IMR-90 (cell line): ENCODE measurements around the gene PHF20. TPM values are rescaled to one million over a fixed set of nuclear protein-coding genes. Genes with fewer than 3 reads are reported as not detected.
"Not testable (repeated sequence)": the region's sequence is repeated elsewhere in the genome, so short reads cannot be mapped to it uniquely, and the experiment has no call there.

ENCODE experiments used
- ATAC-seq: fragments of 200-7000 bp; cut with Tn5 transposase; 2 replicates; pipeline ENCODE4 v1.9.1; 2020; ENCODE audit warnings: low read depth, mild to moderate bottlenecking, moderate library complexity
- BruUV-seq: library from RNA; stranded (reverse); fragments of 400-500 nt; replicated peaks from 2 replicates; lab custom pipeline; 2021; lab: Mats Ljungman, UMichigan
- CTCF ChIA-PET: fragments of 300-600 bp; formaldehyde crosslinking; extraction: SDS; loops from one replicate; lab custom pipeline; 2021; ENCODE audit warnings: antibody characterized with exemption; lab: Yijun Ruan, JAX
- POLR2A ChIA-PET: fragments of 300-600 bp; sonication (Branson Sonifier 250); formaldehyde crosslinking; loops from one replicate; lab custom pipeline; 2022; ENCODE audit warnings: antibody characterized with exemption; ENCODE audit not compliant: unreplicated experiment; lab: Charles Lee
- DNase-seq: peaks from one replicate; pipeline ENCODE4 v3.0.0; 2013
- H2AFZ ChIP-seq: replicated peaks from 2 replicates; pipeline ENCODE3; 2013; ENCODE audit warnings: low read length, mild to moderate bottlenecking; ENCODE audit not compliant: poor library complexity
- H2AK5ac ChIP-seq: 2 replicates; pipeline ENCODE4 v1.6.1; 2013; ENCODE audit warnings: low read depth, low read length, inconsistent platforms
- H2AK9ac ChIP-seq: replicated peaks from 2 replicates; pipeline ENCODE3; 2013; ENCODE audit warnings: mild to moderate bottlenecking, low read depth, low read length, moderate library complexity; ENCODE audit not compliant: poor library complexity
- H2BK120ac ChIP-seq: 2 replicates; pipeline ENCODE4 v1.6.1; 2013; ENCODE audit warnings: low read depth, low read length, inconsistent platforms
- H2BK15ac ChIP-seq: 3 replicates; pipeline ENCODE4 v1.6.1; 2013; ENCODE audit warnings: low read depth, low read length, inconsistent platforms
- H2BK20ac ChIP-seq: 2 replicates; pipeline ENCODE4 v1.6.1; 2013; ENCODE audit warnings: low read depth, mild to moderate bottlenecking, inconsistent platforms, low read length, moderate library complexity
- H2BK5ac ChIP-seq: 2 replicates; pipeline ENCODE4 v1.6.1; 2013; ENCODE audit warnings: mild to moderate bottlenecking, low read depth, low read length, inconsistent platforms; ENCODE audit not compliant: poor library complexity, severe bottlenecking
- H3K14ac ChIP-seq: replicated peaks from 2 replicates; pipeline ENCODE4 v1.6.1; 2013; ENCODE audit warnings: low read depth, low read length, inconsistent platforms
- H3K18ac ChIP-seq: 2 replicates; pipeline ENCODE4 v1.6.1; 2013; ENCODE audit warnings: low read depth, low read length, control low read depth
- H3K23ac ChIP-seq: 2 replicates; pipeline ENCODE4 v1.6.1; 2013; ENCODE audit warnings: low read depth, low read length, inconsistent platforms
- H3K27ac ChIP-seq: 2 replicates; pipeline ENCODE4 v1.5.1; 2013; ENCODE audit warnings: mild to moderate bottlenecking, control low read depth, low read length; ENCODE audit not compliant: insufficient read depth
- H3K27me3 ChIP-seq: 2 replicates; pipeline ENCODE4 v1.6.1; 2013; ENCODE audit warnings: low read length; ENCODE audit not compliant: control insufficient read depth, insufficient read depth
- H3K36me3 ChIP-seq: 2 replicates; pipeline ENCODE4 v1.6.1; 2013; ENCODE audit warnings: low read length, mixed read lengths; ENCODE audit not compliant: control insufficient read depth, insufficient read depth
- H3K4ac ChIP-seq: 2 replicates; pipeline ENCODE4 v1.6.1; 2013; ENCODE audit warnings: low read depth, low read length, inconsistent platforms
- H3K4me1 ChIP-seq: 2 replicates; pipeline ENCODE4 v1.6.1; 2013; ENCODE audit warnings: low read length, mixed read lengths; ENCODE audit not compliant: control insufficient read depth, insufficient read depth
- H3K4me2 ChIP-seq: 2 replicates; pipeline ENCODE4 v1.6.1; 2013; ENCODE audit warnings: low read depth, mild to moderate bottlenecking, control low read depth, low read length, moderate library complexity
- H3K4me3 ChIP-seq: 2 replicates; pipeline ENCODE4 v1.5.1; 2013; ENCODE audit warnings: low read depth, mild to moderate bottlenecking, control low read depth, low read length, moderate library complexity; ENCODE audit not compliant: insufficient read depth
- H3K56ac ChIP-seq: 2 replicates; pipeline ENCODE4 v1.6.1; 2013; ENCODE audit warnings: low read length, inconsistent platforms; ENCODE audit not compliant: insufficient read depth; ENCODE audit errors: extremely low read depth
- H3K79me1 ChIP-seq, 2 experiments: 2 replicates each; pipeline ENCODE4 v1.6.1; 2013; ENCODE audit warnings: low read length in 2 of 2, inconsistent platforms in 1 of 2, low read depth in 1 of 2
- H3K9ac ChIP-seq: 2 replicates; pipeline ENCODE4 v1.6.1; 2013; ENCODE audit warnings: low read depth, low read length, control low read depth
- H3K9me1 ChIP-seq: 2 replicates; pipeline ENCODE4 v1.6.1; 2013; ENCODE audit warnings: low read length, inconsistent platforms; ENCODE audit not compliant: insufficient read depth
- H3K9me3 ChIP-seq: 2 replicates; pipeline ENCODE4 v1.6.1; 2013; ENCODE audit warnings: low read length; ENCODE audit not compliant: control insufficient read depth, insufficient read depth
- H4K20me1 ChIP-seq: 2 replicates; pipeline ENCODE4 v1.6.1; 2013; ENCODE audit warnings: low read length, inconsistent platforms; ENCODE audit not compliant: insufficient read depth
- H4K5ac ChIP-seq: 2 replicates; pipeline ENCODE4 v1.6.1; 2013; ENCODE audit warnings: mild to moderate bottlenecking, low read depth, low read length, control low read depth
- H4K8ac ChIP-seq, 2 experiments: 2 replicates each; pipeline ENCODE4 v1.6.1; 2013; ENCODE audit warnings: low read depth in 2 of 2, low read length in 2 of 2, control low read depth in 1 of 2, inconsistent platforms in 1 of 2
- H4K91ac ChIP-seq: 2 replicates; pipeline ENCODE4 v1.6.1; 2013; ENCODE audit warnings: low read depth, low read length, inconsistent platforms; ENCODE audit not compliant: insufficient read depth
- WGBS, 2 experiments: methylation state at CpG; one replicate each; pipeline versions ENCODE4 v1.1.5 to v1.1.7; 2013; ENCODE audit warnings: missing lambda C conversion rate in 2 of 2; ENCODE audit not compliant: insufficient read length in 1 of 2; ENCODE audit errors: extremely low coverage in 2 of 2; 5-methylcytosine and 5-hydroxymethylcytosine counted together
- dilution Hi-C: fragments of 300-500 bp; cut with HindIII; formaldehyde crosslinking; loops from one replicate; pipeline ENCODE4 v1.14.3; 2018; ENCODE audit warnings: low sequenced_read_pairs; ENCODE audit not compliant: unreplicated experiment
- in situ Hi-C: fragments of 300-500 bp; cut with MboI; formaldehyde crosslinking; loops from 3 replicates; pipeline ENCODE4 v1.14.3; 2019; ENCODE audit warnings: low sequenced_read_pairs, inconsistent platforms, mixed read lengths
- intact Hi-C: fragments of 100-400 bp; cut with micrococcal nuclease; formaldehyde crosslinking; loops from 2 replicates; pipeline ENCODE4 v1.10.0; 2022
- microRNA-seq, 2 experiments: library from miRNA; stranded (forward) in 1 of 2; unstranded in 1 of 2; fragments of 10-50 nt in 1 of 2; fragments of <30 nt in 1 of 2; gene quantifications in 1 of 2; microRNA quantifications in 1 of 2; one replicate each; pipeline versions ENCODE3 to v1.1.0; 2013 to 2020; ENCODE audit not compliant: insufficient read depth in 1 of 2, insufficient read length in 1 of 2, unreplicated experiment in 1 of 2
- polyA plus RNA-seq, 3 experiments: library from polyadenylated mRNA; depleted of rRNA; stranded (reverse); fragments of >200 nt; gene quantifications; 2 replicates each; pipeline ENCODE4 v1.2.3, GENCODE V29; 2012; ENCODE audit warnings: low replicate concordance in 1 of 3
- small RNA-seq, 5 experiments: library from RNA; depleted of rRNA; stranded (forward); fragments of <200 nt; gene quantifications; one replicate each; pipeline ENCODE3, GENCODE V24; 2012
- total RNA-seq: library from RNA; depleted of rRNA; stranded (reverse); fragments of >200 nt; gene quantifications from 2 replicates; pipeline ENCODE4 v1.2.3, GENCODE V29; 2012; rRNA removed

Gene PHF20
- total and polyA plus RNA-seq, 2 of the 4 experiments (the other 2 are of a cell fraction): 22.0 to 22.5 TPM

DNA sequence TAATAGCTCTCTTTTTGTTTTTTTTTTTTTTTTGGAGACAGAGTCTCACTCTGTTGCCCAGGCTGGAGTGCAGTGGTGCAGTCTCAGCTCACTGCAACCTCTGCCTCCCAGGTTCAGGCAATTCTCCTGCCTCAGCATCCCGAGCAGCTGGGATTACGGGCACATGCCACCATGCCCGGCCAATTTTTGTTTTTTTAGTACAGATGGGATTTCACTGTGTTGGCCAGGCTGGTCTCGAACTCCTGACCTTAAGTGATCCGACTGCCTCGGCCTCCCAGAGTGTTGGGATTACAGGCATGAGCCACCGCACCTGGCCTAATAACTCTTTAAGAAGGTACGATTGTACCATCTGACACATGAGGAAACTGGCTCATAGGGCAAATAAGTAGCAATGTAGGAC, 224.7 kb downstream of the PHF20 start:
- H3K4me3 ChIP-seq, H3K27me3 ChIP-seq, H3K14ac ChIP-seq, H4K91ac ChIP-seq, H3K56ac ChIP-seq, H2AK5ac ChIP-seq, H2AK9ac ChIP-seq, H3K4ac ChIP-seq, H3K9me3 ChIP-seq, H2BK5ac ChIP-seq, H2AFZ ChIP-seq, H3K18ac ChIP-seq, BruUV-seq, POLR2A ChIA-PET, H3K4me1 ChIP-seq, H4K5ac ChIP-seq, H3K79me1 ChIP-seq, H3K27ac ChIP-seq, H3K9ac ChIP-seq, DNase-seq, dilution Hi-C loops, H2BK20ac ChIP-seq, H4K8ac ChIP-seq, H3K36me3 ChIP-seq, H3K23ac ChIP-seq, H3K9me1 ChIP-seq, H3K4me2 ChIP-seq, H2BK15ac ChIP-seq, H4K20me1 ChIP-seq, H2BK120ac ChIP-seq, ATAC-seq: not testable (repeated sequence)
- in situ Hi-C loops (loop anchor here (5.0 to 25.0 kb wide), 2 partner anchors 141 to 441 kb away; no protein-coding TSS in a partner anchor), intact Hi-C loops (loop anchor here (5.0 kb wide), 1 partner anchor 441 kb away; no protein-coding TSS in a partner anchor)
- WGBS, 2 experiments: 86% methylated on average over 5 of the region's 8 CpGs; no CpG with 5 or more reads in 1 of the 2 experiments
- CTCF ChIA-PET: interaction anchor here (7.4 kb wide), 1 partner anchor 142 kb away, joined by 90 read pairs; no protein-coding TSS in a partner anchor

Small RNAs within 50 kb of the gene (microRNA-seq; reads per million reads assigned to microRNA genes)
- gene COX7BP2 (ENCODE audit: insufficient read depth, insufficient read length) (not detected), gene HIGD1AP16 (ENCODE audit: insufficient read depth, insufficient read length) (not detected), gene RF00019 (ENCODE audit: insufficient read depth, insufficient read length) (not detected), gene RF00026 (ENCODE audit: insufficient read depth, insufficient read length) (not detected), gene RNU4-40P (ENCODE audit: insufficient read depth, insufficient read length) (not detected), gene RNU6-937P (ENCODE audit: insufficient read depth, insufficient read length) (not detected)

Small RNAs within 50 kb of the gene (small RNA-seq; reads per million reads assigned to genes)
- 0 reads per million in 5 experiments for gene COX7BP2
- gene HIGD1AP16: 0 reads per million in 5 experiments
- gene RF00019: 0 reads per million in 5 experiments
- 0 reads per million in 5 experiments for gene RF00026
- 0 to 0.15 (median 0) reads per million in 5 experiments for gene RNU4-40P
- 0 to 7.2 (median 0.04) reads per million in 5 experiments for gene RNU6-937P

Other genes starting within 250 kb of the PHF20 start
- not detected in 2 replicates for gene C20orf173, start 242.4 kb upstream of the PHF20 start, total RNA-seq
- gene C20orf173, start 242.4 kb upstream of the PHF20 start, polyA plus RNA-seq (2012; rRNA removed): not detected in 2 replicates
- gene ERGIC3, start 229.9 kb upstream of the PHF20 start, total RNA-seq: 438 and 487 TPM in 2 replicates
- 434 and 437 TPM in 2 replicates for gene ERGIC3, start 229.9 kb upstream of the PHF20 start, polyA plus RNA-seq (2012; rRNA removed)
- 1.8 and 1.9 TPM in 2 replicates for gene SPAG4, start 156.2 kb upstream of the PHF20 start, total RNA-seq
- 5.5 and 5.8 TPM in 2 replicates for gene SPAG4, start 156.2 kb upstream of the PHF20 start, polyA plus RNA-seq (2012; rRNA removed)
- gene CPNE1, start 107.1 kb upstream of the PHF20 start, total RNA-seq: 141 and 163 TPM in 2 replicates
- 165 and 189 TPM in 2 replicates for gene CPNE1, start 107.1 kb upstream of the PHF20 start, polyA plus RNA-seq (2012; rRNA removed)
- 65.8 and 69.4 TPM in 2 replicates for gene RBM12, start 107.1 kb upstream of the PHF20 start, total RNA-seq
- 44.7 and 51.2 TPM in 2 replicates for gene RBM12, start 107.1 kb upstream of the PHF20 start, polyA plus RNA-seq (2012; rRNA removed)
- 11.4 and 16.5 TPM in 2 replicates for gene NFS1, start 72.7 kb upstream of the PHF20 start, total RNA-seq
- gene NFS1, start 72.7 kb upstream of the PHF20 start, polyA plus RNA-seq (2012; rRNA removed): 31.4 and 35.6 TPM in 2 replicates
- 223 and 397 TPM in 2 replicates for gene ROMO1, start 72.6 kb upstream of the PHF20 start, total RNA-seq
- gene ROMO1, start 72.6 kb upstream of the PHF20 start, polyA plus RNA-seq (2012; rRNA removed): 555 and 601 TPM in 2 replicates
- 166 and 280 TPM in 2 replicates for gene RBM39, start 29.8 kb upstream of the PHF20 start, total RNA-seq
- 74.3 and 106 TPM in 2 replicates for gene RBM39, start 29.8 kb upstream of the PHF20 start, polyA plus RNA-seq (2012; rRNA removed)
- 7.5 and 11.7 TPM in 2 replicates for gene SCAND1, start 182.5 kb downstream of the PHF20 start, total RNA-seq
- gene SCAND1, start 182.5 kb downstream of the PHF20 start, polyA plus RNA-seq (2012; rRNA removed): 26.8 and 44.2 TPM in 2 replicates
- 0.56 and 0.90 TPM in 2 replicates for gene CNBD2, start 196.6 kb downstream of the PHF20 start, total RNA-seq
- 1.7 and 2.5 TPM in 2 replicates for gene CNBD2, start 196.6 kb downstream of the PHF20 start, polyA plus RNA-seq (2012; rRNA removed)